Stimulated activated CD8-positive, alpha-beta memory T cell treated with anti-CD3 and anti-CD28 coated beads, Interleukin-15, amount 100 ng/mL, for 48 hours (primary cell): ENCODE results near the gene GSN.

Experiments used
- DNase-seq, 2 donors: peaks; one replicate each; pipeline ENCODE4 v3.0.0-alpha.2; 2020; ENCODE audit warnings: low read depth in 2 of 2

Gene GSN

GRCh38 chr9:121353241-121354061 is 85.5 kb downstream of the GSN start:
- DNase-seq = peak; percentile 34 to 48

- no peak for DNase-seq
Observed at GRCh38 chr9:121354141-121354540, 86.2 kb downstream of the GSN start.

DNA sequence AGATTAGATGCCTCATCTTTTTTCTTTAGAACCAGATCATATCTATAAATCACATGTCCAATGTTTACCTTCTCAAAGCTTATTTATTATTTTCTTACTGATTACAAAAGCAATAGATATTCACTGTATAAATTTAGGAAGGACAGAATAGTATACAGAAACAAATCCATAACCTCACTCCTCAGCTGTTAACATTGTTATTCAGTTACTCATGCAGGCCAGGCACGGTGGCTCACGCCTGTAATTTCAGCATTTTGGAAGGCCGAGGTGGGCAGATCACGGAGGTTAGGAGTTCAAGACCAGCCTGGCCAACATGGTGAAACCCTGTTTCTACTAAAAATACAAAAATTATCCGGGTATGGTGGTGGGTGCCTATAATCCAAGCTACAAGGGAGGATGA is 86.8 kb downstream of the GSN start:
- DNase-seq = no peak

DNA sequence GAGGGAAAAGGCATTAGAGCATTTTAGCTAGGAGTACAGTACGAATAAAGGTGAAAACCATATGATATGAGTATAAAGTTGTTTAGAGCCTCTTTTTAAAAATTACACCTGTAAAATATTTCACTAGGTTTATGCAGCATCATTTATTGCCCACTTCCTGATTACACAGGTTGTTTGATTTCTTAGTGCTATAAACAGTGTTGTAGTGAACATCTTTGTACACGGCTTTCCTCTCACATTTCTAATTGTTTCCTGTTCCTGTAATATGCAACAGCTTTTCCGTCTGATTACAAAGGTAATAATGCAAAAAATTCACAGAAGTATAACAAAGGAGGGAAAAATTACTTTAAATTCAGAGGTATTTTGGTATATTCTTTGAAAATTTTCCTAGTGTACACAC is 89.0 kb downstream of the GSN start:
- no peak for DNase-seq

GRCh38 chr9:121358751-121359150 is 90.8 kb downstream of the GSN start:
- DNase-seq = no peak

GRCh38 chr9:121359351-121360294 is 91.7 kb downstream of the GSN start:
- DNase-seq = no peak

DNA sequence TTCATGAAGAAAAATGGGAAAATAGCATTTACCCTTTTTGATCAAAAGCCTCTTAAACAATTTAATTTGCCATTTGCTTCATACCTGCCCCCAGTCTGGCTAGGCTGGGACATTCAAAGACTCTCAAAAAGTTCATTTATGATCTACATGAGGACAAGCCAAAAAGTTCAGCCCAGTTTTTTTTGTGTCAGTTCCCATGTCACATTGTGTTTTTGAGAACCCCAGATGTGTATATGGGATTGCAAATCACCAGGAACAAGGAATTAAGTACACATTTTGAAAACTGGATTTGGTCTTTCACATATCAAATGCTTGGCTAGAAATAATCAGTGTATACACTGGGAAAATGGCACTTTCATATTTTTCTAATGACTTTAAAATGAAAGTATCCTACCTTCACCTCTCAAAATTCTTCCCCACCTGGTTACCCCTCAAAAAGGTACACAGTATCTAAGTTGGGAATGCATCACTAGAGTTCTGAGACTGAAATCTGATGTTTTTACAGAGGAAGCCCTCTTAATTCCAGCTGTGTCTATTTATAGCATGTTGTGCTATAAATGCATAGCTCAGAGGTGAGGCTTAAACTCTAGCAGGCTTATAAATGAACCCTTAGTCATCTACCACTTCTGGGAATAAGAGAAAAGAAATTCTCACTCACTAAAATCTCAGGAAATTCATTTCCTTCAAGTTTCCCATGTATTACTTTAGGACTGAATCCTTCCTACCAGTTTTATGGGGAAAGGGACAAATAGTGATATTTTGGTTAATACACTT is 92.8 kb downstream of the GSN start:
- no peak for DNase-seq

DNA sequence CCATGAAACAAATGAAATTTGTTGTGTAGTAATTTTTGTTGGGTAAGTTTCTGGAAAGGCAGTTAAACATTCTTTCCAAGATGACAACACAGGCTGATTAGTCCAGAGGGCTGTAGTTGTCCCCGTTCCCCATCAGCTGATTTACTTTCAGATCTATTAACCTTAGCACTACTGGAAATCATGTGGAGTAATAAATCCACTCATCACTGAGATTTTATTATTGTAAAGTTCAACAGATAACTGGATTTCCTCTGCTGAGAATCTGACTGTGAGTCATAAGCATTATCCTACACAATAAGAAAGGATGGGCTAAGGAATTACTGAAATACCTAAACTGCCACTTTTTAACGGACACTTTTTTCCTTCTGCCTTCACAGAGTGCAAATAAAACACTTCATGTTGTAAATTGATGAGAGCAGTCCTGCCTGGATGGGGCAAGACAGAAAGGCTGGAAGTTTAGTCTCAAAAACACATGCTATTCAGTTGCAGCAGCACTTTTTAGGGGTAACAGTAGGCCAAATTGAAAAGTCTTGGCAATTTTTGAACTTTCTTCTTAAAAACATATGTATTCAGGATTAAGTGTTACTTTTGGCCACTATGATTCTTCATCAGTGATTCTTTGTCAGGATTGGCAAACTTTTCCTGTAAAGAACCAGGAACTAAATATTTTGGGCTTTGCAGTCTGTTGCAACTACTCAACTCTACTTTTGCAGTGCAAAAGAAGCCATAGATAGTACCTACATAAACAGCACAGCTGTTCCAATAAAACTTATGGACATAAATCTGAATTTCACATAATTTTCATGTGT is 95.1 kb downstream of the GSN start:
- DNase-seq = no peak

DNA sequence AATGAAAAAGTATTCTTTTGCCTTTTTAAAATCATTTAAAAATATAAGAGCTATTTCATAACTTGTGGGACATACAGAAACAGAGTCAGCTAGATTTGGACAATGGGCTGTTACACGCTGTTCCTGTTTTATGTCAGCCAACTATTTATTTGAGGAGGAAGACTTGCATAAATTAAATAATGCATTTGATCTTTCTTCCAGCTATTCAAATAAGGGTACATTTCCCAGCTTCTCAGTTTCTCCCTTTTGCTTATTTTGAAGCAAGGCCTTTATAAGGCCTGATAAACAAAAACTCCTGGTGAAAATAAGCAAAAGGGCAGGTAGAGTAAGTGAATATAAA is 95.6 kb downstream of the GSN start:
- DNase-seq = no peak

DNA sequence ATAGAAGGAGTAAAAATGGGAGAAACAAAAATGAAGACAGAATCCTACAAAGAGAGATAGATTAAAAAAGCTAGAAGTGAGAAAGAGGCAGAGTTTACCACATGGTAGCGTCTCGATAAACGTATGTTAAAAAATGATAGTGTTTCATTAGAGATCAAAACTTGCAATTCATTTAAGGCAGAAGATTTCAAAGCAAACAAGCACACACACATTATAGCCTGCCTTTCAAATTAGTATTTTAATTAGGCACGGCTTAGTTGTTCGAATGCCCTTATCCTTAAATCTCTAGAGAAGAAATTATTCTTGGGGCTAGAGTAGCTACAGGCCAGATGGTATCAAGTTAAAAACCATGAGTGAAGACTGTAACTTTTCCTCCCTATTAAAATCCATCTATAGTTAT is 96.1 kb downstream of the GSN start:
- no peak for DNase-seq

DNA sequence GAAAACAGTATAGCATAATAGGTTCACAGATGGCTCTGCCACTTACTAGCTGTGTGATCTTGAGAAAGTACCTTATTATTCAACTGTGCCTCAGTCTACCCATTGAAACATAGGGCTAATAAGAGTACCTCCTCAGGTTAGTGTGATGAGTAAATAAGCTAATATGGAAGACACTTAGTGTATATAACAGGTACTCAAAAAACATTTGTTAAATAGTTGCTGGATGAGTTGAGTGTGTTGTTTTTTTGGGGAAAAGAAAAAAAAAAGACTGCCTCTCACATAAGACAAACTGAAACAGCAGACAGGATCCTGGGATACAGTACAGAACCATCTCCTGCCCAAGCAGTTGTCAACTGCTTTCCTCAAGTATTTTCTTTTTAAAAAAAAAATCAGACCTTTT is 96.9 kb downstream of the GSN start:
- DNase-seq = no peak

DNA sequence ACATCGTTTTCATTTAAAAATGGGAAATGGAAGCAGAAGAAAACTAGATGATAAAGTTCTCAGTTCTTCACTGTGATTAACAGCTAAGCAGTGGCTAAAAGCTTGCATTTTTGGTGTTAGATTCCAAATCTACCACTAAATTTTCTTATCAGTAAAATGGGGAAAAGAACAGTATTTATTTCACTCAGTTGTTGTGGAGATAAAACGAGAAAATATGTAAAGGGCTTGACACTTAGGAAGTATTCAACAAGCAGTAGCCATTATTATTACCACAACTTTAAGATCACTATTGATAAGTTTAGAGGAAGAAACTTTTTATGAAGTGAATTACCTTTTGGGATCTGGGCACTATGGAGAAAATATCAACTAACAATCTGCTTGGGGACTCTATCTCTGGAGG is 97.6 kb downstream of the GSN start:
- DNase-seq = no peak

DNA sequence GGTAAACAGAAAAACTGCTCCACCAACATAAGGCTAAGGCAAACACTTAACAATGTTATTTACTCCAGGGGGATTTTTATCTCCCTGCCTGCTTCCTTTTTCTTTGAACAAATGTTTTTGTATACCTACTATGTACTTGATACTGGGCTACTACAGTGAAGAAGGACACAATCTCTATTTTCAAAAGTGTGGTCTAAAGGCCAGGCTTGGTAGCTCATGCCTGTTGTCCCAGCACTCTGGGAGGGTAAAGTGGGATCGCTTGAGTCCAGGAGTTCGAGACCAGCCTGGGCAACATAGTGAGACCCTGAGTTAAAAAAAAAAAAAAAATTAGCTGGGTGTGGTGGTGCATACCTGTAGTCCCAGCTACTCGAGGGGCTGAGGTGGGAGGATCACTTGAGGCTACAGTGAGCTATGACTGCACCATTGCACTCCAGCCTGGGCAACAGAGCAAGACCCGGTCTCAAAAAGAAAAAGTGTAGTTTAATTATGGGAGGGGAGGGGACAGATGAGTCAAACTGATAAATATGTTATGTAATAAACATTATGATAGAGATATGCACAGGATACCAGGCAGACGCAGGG is 98.7 kb downstream of the GSN start:
- no peak for DNase-seq

- DNase-seq = no peak
Observed at GRCh38 chr9:121367306-121368137, 99.6 kb downstream of the GSN start.

DNA sequence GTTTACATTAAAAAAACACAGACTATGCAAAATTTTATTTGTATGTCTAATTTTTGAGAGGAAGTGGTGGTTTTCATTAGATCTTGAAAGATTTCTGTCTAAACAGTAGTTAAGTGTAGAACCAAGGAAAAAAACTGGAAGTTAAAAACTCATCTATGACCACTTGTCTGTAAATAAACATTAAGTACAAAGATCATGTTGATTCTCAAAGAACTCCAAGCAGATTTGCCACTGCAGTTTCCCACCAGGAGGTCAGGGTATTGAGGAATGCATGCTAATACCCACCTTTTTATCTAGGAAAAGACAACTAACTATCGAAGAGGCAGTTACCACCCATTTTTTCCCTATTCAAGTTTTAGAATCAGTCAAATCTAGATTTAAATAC is 100.2 kb downstream of the GSN start:
- no peak for DNase-seq

DNA sequence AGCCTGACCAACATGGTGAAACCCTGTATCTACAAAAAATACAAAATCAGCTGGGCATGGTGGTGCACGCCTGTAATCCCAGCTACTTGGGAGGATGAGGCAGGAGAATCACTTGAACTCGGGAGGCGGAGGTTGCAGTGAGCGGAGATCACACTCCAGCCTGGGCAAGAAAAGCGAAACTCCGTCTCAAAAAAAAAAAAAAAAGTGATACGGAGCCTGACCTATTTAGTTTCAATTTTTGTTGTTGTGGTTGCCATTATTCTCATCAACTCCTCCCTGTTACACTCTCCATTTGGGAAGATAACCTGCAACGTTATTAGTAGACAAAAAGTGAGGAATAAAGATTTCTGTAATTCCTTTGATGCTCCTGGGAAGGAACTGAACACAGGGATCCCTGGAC is 100.8 kb downstream of the GSN start:
- no peak for DNase-seq

DNA sequence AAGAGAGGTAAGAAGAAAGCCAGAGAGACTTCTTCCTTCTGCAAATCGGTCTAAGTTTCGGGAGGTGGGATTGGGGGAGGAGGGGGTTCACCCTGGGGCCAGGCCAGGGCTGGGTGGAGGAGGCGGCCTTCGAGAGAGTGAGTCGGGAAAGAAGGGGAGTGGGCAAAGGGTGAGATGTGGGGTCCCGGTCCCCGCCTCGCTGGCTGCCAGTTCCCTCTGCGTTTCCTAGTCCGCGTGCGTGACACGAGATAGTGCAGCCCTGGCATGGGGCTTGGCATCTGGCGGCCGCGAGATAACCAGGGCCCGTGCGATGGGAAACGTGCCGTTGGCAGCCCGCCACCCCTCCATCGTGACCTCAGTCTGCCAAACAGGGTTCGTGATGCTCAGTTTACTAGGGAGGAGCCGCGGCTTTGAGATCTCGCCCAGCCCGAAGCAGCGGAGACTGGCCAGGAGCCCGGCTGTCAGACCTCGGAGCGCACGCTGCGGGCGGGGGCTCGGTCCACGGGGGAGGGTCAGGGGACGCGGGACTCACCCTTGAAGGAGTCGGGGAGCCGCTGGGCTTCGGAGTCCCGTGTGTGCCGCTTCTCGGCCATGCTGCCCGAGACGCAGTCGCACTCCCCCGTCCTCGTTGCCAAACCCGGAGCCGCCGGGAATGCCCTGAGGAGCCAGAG is 101.8 kb downstream of the GSN start, which contains the start of gene STOM:
Gene STOM, minus strand, starts transcription at position 656 of the 671 bp plus-strand sequence. Its CDS starts 63 bp downstream, at position 593.
- peak in 1 of 2 donors; percentile 40 for DNase-seq

- DNase-seq = no peak
Observed at GRCh38 chr9:121371495-121372061, 103.6 kb downstream of the GSN start.
